Endothelial cell of umbilical vein (primary cell): ENCODE results near the gene C1orf226. TPM values are rescaled to one million over a fixed set of nuclear protein-coding genes. Genes with fewer than 3 reads are reported as not detected.

Experiments
- BruUV-seq: library from RNA; stranded (reverse); fragments of 400-500 nt; replicated peaks from 2 replicates; lab custom pipeline; 2021; lab: Mats Ljungman, UMichigan
- CTCF ChIA-PET: fragments of 300-600, 350-600 bp; sonication (Branson Sonifier 250); formaldehyde crosslinking; loops from one replicate; lab custom pipeline; 2021; ENCODE audit warnings: antibody characterized with exemption, inconsistent platforms; lab: Charles Lee
- POLR2A ChIA-PET: fragments of 300-600, 350-600 bp; sonication (Branson Sonifier 250); formaldehyde crosslinking; loops from one replicate; lab custom pipeline; 2021; ENCODE audit warnings: antibody characterized with exemption, inconsistent platforms; lab: Charles Lee
- DNase-seq: peaks from one replicate; pipeline ENCODE4 v3.0.0-alpha.2; 2011; ENCODE audit warnings: low read depth, low spot score
- FAIRE-seq: peaks from 2 replicates; lab custom pipeline; 2011; peaks lifted over from hg19 to GRCh38; lab: Jason Lieb, UNC
- H2AFZ ChIP-seq: 2 replicates; pipeline ENCODE4 v1.6.0; 2012; ENCODE audit warnings: low read depth, low read length, control low read depth, inconsistent platforms
- H3K27ac ChIP-seq: 2 replicates; pipeline ENCODE4 v1.5.1; 2011; ENCODE audit warnings: low read depth, mild to moderate bottlenecking, control low read depth, low read length, moderate library complexity; ENCODE audit not compliant: insufficient read depth
- H3K27me3 ChIP-seq, 2 experiments: 2 replicates each; pipeline versions ENCODE4 v1.6.0 to v1.6.1; 2011; ENCODE audit warnings: low read length in 2 of 2, mixed read lengths in 1 of 2; ENCODE audit not compliant: control insufficient read depth in 2 of 2, insufficient read depth in 2 of 2
- H3K36me3 ChIP-seq, 2 experiments: 2 replicates in 1 of 2; 3 replicates in 1 of 2; pipeline ENCODE4 v1.5.1; 2011; ENCODE audit warnings: low read length in 2 of 2, mild to moderate bottlenecking in 1 of 2, moderate library complexity in 1 of 2; ENCODE audit not compliant: control insufficient read depth in 2 of 2, insufficient read depth in 2 of 2; ENCODE audit errors: extremely low read depth in 1 of 2
- H3K4me1 ChIP-seq: 3 replicates; pipeline ENCODE4 v1.5.1; 2011; ENCODE audit warnings: mild to moderate bottlenecking, low read length; ENCODE audit not compliant: control insufficient read depth, insufficient read depth; ENCODE audit errors: extremely low read depth
- H3K4me2 ChIP-seq: 2 replicates; pipeline ENCODE4 v1.6.1; 2011; ENCODE audit warnings: low read length, control low read depth, mixed read lengths; ENCODE audit not compliant: insufficient read depth
- H3K4me3 ChIP-seq, 3 experiments: fragments of 200-600 bp in 1 of 3; sonication (generic), shearing (Covaris generic) in 1 of 3; replicated peaks in 1 of 3; 2 replicates each; pipeline ENCODE4 v1.5.1; 2011 to 2016; ENCODE audit warnings: control low read depth in 3 of 3, low read length in 3 of 3, mild to moderate bottlenecking in 2 of 3, inconsistent platforms in 1 of 3, low read depth in 1 of 3, moderate library complexity in 1 of 3; ENCODE audit not compliant: insufficient read depth in 1 of 3
- H3K79me2 ChIP-seq: 2 replicates; pipeline ENCODE4 v1.6.0; 2012; ENCODE audit warnings: low read length, inconsistent platforms; ENCODE audit not compliant: control insufficient read depth, insufficient read depth
- H3K9ac ChIP-seq: replicated peaks from 2 replicates; pipeline ENCODE3; 2011; ENCODE audit warnings: low read length, control low read depth; ENCODE audit not compliant: insufficient read depth; ENCODE audit errors: extremely low read depth
- H3K9me1 ChIP-seq: replicated peaks from 3 replicates; pipeline ENCODE4 v1.6.0; 2011; ENCODE audit warnings: mild to moderate bottlenecking, low read length; ENCODE audit not compliant: control insufficient read depth, insufficient read depth; ENCODE audit errors: extremely low read depth
- H3K9me3 ChIP-seq: replicated peaks from 2 replicates; pipeline ENCODE4 v1.5.1; 2012; ENCODE audit warnings: low read length, inconsistent platforms; ENCODE audit not compliant: control insufficient read depth, insufficient read depth
- H4K20me1 ChIP-seq: replicated peaks from 2 replicates; pipeline ENCODE3; 2011; ENCODE audit warnings: mild to moderate bottlenecking, low read length; ENCODE audit not compliant: control insufficient read depth, insufficient read depth; ENCODE audit errors: extremely low read depth
- CTCF ChIP-seq, 2 donors: IDR thresholded peaks; 1 replicate in 1 of 2; 2 replicates in 1 of 2; pipeline ENCODE4 v1.5.1; 2011; ENCODE audit warnings: low read length in 2 of 2, mild to moderate bottlenecking in 2 of 2, moderate library complexity in 2 of 2, control low read depth in 1 of 2, inconsistent platforms in 1 of 2, low read depth in 1 of 2; ENCODE audit not compliant: insufficient read depth in 1 of 2; ENCODE audit errors: extremely low read depth in 1 of 2
- EZH2 ChIP-seq: IDR thresholded peaks from 2 replicates; pipeline ENCODE4 v1.6.1; 2012; ENCODE audit warnings: borderline replicate concordance, low read depth, mild to moderate bottlenecking, moderate library complexity, low read length, inconsistent platforms; ENCODE audit not compliant: severe bottlenecking
- FOS ChIP-seq: IDR thresholded peaks from 2 replicates; pipeline ENCODE4 v1.6.1; 2011; ENCODE audit warnings: mild to moderate bottlenecking, low read length, moderate library complexity, borderline replicate concordance; ENCODE audit not compliant: insufficient read depth
- GATA2 ChIP-seq: IDR thresholded peaks from 2 replicates; pipeline ENCODE4 v1.7.0; 2011; ENCODE audit warnings: low read depth, mild to moderate bottlenecking, moderate library complexity, mixed read lengths, low read length; ENCODE audit not compliant: insufficient read length, insufficient read depth
- JUN ChIP-seq: IDR thresholded peaks from 2 replicates; pipeline ENCODE4 v1.6.1; 2011; ENCODE audit warnings: borderline replicate concordance, low read depth; ENCODE audit not compliant: insufficient read length, insufficient read depth
- MAX ChIP-seq: IDR thresholded peaks from 2 replicates; pipeline ENCODE4 v1.6.1; 2011; ENCODE audit not compliant: insufficient read depth, insufficient read length
- MYC ChIP-seq: IDR thresholded peaks from one replicate; pipeline ENCODE4 v1.6.1; 2011; ENCODE audit warnings: mild to moderate bottlenecking, low read depth, low read length
- POLR2A ChIP-seq: IDR thresholded peaks from 2 replicates; pipeline ENCODE4 v1.6.1; 2012; ENCODE audit warnings: low read depth, mild to moderate bottlenecking, control low read depth, low read length
- POLR2AphosphoS5 ChIP-seq: IDR thresholded peaks from 2 replicates; pipeline ENCODE4 v1.6.1; 2012; ENCODE audit warnings: low read depth, mild to moderate bottlenecking, control low read depth, low read length, moderate library complexity; ENCODE audit not compliant: insufficient read depth
- dilution Hi-C: fragments of 300-500 bp; cut with MboI; formaldehyde crosslinking; loops from one replicate; pipeline ENCODE4 v1.15.0; 2019; ENCODE audit warnings: low sequenced_read_pairs; ENCODE audit not compliant: extremely low pct_ligation_motif_present
- intact Hi-C: fragments of 100-400 bp; cut with micrococcal nuclease; formaldehyde crosslinking; loops from one replicate; pipeline ENCODE4 v1.10.0; 2022
- polyA plus RNA-seq, 4 experiments: library from polyadenylated mRNA; depleted of rRNA in 3 of 4; stranded (reverse) in 3 of 4; unstranded in 1 of 4; fragments of >200 nt; gene quantifications; 2 replicates each; pipeline versions ENCODE4 v1.2.1 to v1.2.3, GENCODE V29; 2011 to 2012; ENCODE audit warnings: missing spikeins in 1 of 4
- total RNA-seq: library from RNA; stranded (reverse); gene quantifications from 2 replicates; pipeline ENCODE4 v1.2.3, GENCODE V29; 2021

C1orf226 gene
- total and polyA plus RNA-seq, 2 donors (not counting 3 experiments of a cell fraction or from before 2014, with no cell fraction given) = 2.5 to 4.2 TPM

- CTCF ChIA-PET = no interaction called here
- dilution Hi-C loops (no loop called here), intact Hi-C loops (no loop called here)
- Histone ChIP-seq H3K4me1 (peaks cover 4% of the 10 kb centered on the region), H3K27me3 (no peaks in the 10 kb centered on the region), H3K4me3 (no peak overlapping the region), H3K79me2 (no peaks in the 10 kb centered on the region), H4K20me1 (no peaks in the 10 kb centered on the region), H3K36me3 (no peaks in the 10 kb centered on the region), H3K4me2 (no peak overlapping the region), H3K9me3 (no peaks in the 10 kb centered on the region), H3K27ac (no peak overlapping the region), H2AFZ (no peak overlapping the region), H3K9me1 (no peaks in the 10 kb centered on the region), H3K9ac (no peak overlapping the region)
- FAIRE-seq (no peak), DNase-seq (no peak)
- BruUV-seq = no TSS peak
- TF ChIP-seq GATA2 (no peak), CTCF (IDR thresholded peaks at IDR 0.05; ENCODE audit: extremely low read depth in 1 of 2, insufficient read depth in 1 of 2, low read depth in 1 of 2, low read length in 2 of 2) (no peak), POLR2AphosphoS5 (no peak), MAX (no peak), POLR2A (no peak), MYC (no peak), FOS (no peak), JUN (no peak), EZH2 (no peak)
- POLR2A ChIA-PET = no interaction called here
Observed at GRCh38 chr1:162416909-162417308, 35.4 kb downstream of the C1orf226 start.
